AG04449 (cell line): ENCODE results near the gene HOXB6.

ENCODE experiments used
- CTCF ChIA-PET: fragments of 350-600 bp; formaldehyde crosslinking; extraction: SDS; loops from one replicate; lab custom pipeline; 2021; ENCODE audit warnings: antibody characterized with exemption; lab: Yijun Ruan, JAX
- POLR2A ChIA-PET: fragments of 400-600, 350-600 bp; formaldehyde crosslinking; extraction: SDS; loops from one replicate; lab custom pipeline; 2020; ENCODE audit warnings: antibody characterized with exemption, inconsistent platforms; lab: Yijun Ruan, JAX
- DNase-seq: peaks from one replicate; pipeline ENCODE4 v3.0.0-alpha.2; 2010; ENCODE audit warnings: low read depth, low spot score
- H3K4me3 ChIP-seq: 2 replicates; pipeline ENCODE4 v1.5.1; 2011; ENCODE audit warnings: low read depth, mild to moderate bottlenecking, control low read depth, low read length
- CTCF ChIP-seq: IDR thresholded peaks from one replicate; pipeline ENCODE4 v1.5.1; 2011; ENCODE audit warnings: mild to moderate bottlenecking, moderate library complexity, low read length, control low read depth, inconsistent platforms; ENCODE audit not compliant: insufficient read depth; ENCODE audit errors: missing control alignments

The HOXB6 gene

GRCh38 chr17:48571826-48572417 is 32.9 kb downstream of the HOXB6 start:
- no peak for DNase-seq
- ChIA-PET CTCF (interaction anchor here (1.1 kb wide), 1 partner anchor 12 kb away, joined by 3 read pairs; no protein-coding TSS in a partner anchor), POLR2A (no interaction called here)
- TF ChIP-seq CTCF = no peak
- H3K4me3 ChIP-seq = peak overlapping the region; percentile 54

DNA sequence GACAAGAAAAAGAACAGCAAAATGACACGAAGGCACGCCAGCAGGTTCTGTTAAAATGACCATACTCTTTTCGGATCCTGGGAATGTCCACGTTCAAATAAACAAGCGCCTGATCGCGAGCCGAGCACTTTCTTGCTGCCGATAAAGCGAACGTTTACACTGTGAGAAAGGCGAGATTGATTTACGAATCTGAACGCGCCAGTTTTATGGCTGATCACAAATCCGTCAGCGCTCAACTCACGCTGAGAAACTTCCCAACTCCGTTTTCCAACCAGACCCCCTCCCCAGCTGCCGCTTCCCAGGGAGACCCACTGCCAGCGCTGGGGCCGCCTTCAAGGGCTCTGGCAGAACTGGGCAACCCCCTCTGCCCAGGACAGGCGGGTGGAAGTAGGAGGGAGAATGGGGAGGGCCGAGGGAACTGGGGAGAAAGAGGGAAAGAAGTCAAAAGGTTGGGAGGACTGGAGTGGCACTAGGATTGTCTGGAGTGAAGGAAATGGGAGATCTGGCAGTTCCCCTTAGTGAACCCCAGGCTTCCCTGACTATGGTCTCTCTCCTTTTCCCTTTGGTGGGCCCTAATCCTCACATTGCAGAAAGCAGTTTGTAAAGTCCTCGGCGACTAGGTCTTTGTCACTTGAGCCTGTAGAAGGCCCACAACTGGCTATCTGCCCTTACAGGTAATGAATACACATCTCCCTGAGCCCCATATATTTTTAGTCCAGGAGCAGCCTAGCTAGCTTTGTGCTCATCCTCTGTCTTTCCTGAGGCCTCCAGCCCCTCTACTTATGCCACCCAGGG is 33.6 kb downstream of the HOXB6 start:
- no peak for TF ChIP-seq CTCF
- peak overlapping the region; percentile 54 for H3K4me3 ChIP-seq
- POLR2A ChIA-PET = interaction anchor here (2.3 kb wide), 1 partner anchor 15 kb away, joined by 17 read pairs; no protein-coding TSS in a partner anchor
- DNase-seq = no peak
- CTCF ChIA-PET = interaction anchor here (1.1 to 1.6 kb wide), 3 partner anchors 11 to 235 kb away, joined by 3 to 10 read pairs (median 6); no protein-coding TSS in a partner anchor

- peak overlapping the region; percentile 54 for H3K4me3 ChIP-seq
- no peak for TF ChIP-seq CTCF
- POLR2A ChIA-PET = interaction anchor here (0.7 to 2.3 kb wide), 5 partner anchors 11 to 24 kb away, joined by 3 to 17 read pairs (median 4); no protein-coding TSS in a partner anchor
- CTCF ChIA-PET = interaction anchor here (0.7 to 3.5 kb wide), 6 partner anchors 10 to 234 kb away, joined by 3 to 22 read pairs (median 6); no protein-coding TSS in a partner anchor
- DNase-seq = no peak
Observed at GRCh38 chr17:48570325-48571023, 34.3 kb downstream of the HOXB6 start.

- ChIA-PET POLR2A (interaction anchor here (0.7 to 2.3 kb wide), 5 partner anchors 10 to 23 kb away, joined by 3 to 17 read pairs (median 4); no protein-coding TSS in a partner anchor), CTCF (interaction anchor here (0.7 to 3.5 kb wide), 7 partner anchors 10 to 234 kb away, joined by 3 to 22 read pairs (median 6); no protein-coding TSS in a partner anchor)
- DNase-seq = no peak
- no peak for TF ChIP-seq CTCF
- peak overlapping the region; percentile 54 for H3K4me3 ChIP-seq
Observed at GRCh38 chr17:48569674-48570324, 35.0 kb downstream of the HOXB6 start.

GRCh38 chr17:48569240-48569582 is 35.6 kb downstream of the HOXB6 start:
- CTCF ChIA-PET = interaction anchor here (1.2 to 3.5 kb wide), 4 partner anchors 13 to 233 kb away, joined by 3 to 22 read pairs (median 8); no protein-coding TSS in a partner anchor
- no peak for TF ChIP-seq CTCF
- no peak for DNase-seq
- POLR2A ChIA-PET = interaction anchor here (1.8 to 2.3 kb wide), 2 partner anchors 9 to 13 kb away, joined by 7 to 17 read pairs; no protein-coding TSS in a partner anchor
- peak overlapping the region; percentile 29 for H3K4me3 ChIP-seq
